ENCODE results near the gene PIP5K1B.
"Not testable (repeated sequence)": the region's sequence is repeated elsewhere in the genome, so short reads cannot be mapped to it uniquely, and the experiment has no call there.

Gene PIP5K1B

GRCh38 chr9:68957479-68957878 lies 252.4 kb downstream of the PIP5K1B start:
- no peak for DNase-seq (ENCODE audit: low read depth)

DNA sequence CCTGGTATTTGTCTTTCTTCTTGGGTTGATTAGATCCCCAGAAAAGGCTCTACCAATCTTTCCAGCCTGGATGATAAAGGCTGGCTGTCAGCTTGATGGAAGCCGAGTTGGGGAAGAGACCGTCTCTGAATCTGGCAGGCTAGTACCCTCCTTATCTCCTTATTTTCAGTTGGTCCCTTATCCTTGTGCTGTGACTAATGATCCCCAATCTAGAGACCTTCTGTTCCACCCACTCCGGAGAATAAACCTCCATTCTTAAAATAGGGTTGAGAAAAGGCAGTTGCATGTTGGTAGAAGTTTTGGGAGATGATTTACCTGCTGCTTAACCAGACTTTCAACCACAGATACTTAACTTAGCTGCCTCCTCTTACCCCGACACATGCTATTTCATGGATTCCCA lies 256.5 kb downstream of the PIP5K1B start:
- DNase-seq (ENCODE audit: low read depth), result no peak

- DNase-seq (ENCODE audit: low read depth), result no peak
These were observed 258.4 kb downstream of the PIP5K1B start for GRCh38 chr9:68963416-68963815.

GRCh38 chr9:68964102-68964541 lies 259.1 kb downstream of the PIP5K1B start:
- no peak for DNase-seq (ENCODE audit: low read depth)

- DNase-seq (ENCODE audit: low read depth), result no peak
These were observed 259.7 kb downstream of the PIP5K1B start for GRCh38 chr9:68964765-68965164.

- DNase-seq (ENCODE audit: low read depth), result no peak
These were observed 261.5 kb downstream of the PIP5K1B start for GRCh38 chr9:68966496-68966944.

- no peak for DNase-seq (ENCODE audit: low read depth)
These were observed 262.8 kb downstream of the PIP5K1B start for GRCh38 chr9:68967800-68968199.

GRCh38 chr9:68969538-68969937 lies 264.5 kb downstream of the PIP5K1B start:
- no peak for DNase-seq (ENCODE audit: low read depth)

DNA sequence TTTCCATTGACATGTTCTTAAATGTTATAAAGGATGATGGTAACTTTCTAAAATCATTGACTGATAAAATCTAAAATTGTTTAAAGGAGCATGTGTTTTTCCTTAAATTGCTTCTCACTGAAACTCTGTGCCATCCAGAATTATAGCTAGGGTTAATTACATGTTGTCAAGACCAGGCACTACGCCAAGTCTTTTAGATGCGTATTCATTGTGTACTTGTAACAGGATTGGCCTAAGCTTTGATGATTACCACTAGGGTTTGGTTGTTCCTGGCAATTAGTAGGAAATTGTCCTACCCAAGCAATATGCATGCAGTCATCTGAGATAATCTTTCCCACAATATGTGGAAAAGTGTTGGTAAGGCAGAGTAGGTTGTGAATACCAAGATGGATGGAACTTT lies 265.1 kb downstream of the PIP5K1B start:
- DNase-seq (ENCODE audit: low read depth), result no peak

DNA sequence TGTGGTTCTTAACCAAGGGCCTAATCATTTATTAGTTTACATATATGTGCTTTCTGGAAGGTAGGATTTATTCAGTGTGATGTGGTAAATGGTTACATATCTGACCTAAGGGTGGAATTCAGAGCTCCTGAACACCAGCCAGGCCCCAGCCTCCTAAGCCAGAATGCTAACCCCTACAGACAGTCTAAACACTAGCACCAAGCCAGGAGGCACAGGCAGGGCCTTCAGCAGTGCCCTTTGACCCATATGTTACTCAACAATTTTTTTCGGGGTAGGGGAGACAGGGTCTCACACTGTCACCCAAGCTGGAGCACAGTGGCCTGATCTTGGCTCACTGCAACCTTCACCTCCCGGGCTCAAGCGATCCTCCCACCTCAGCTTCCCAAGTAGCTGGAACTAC lies 268.6 kb downstream of the PIP5K1B start:
- DNase-seq (ENCODE audit: low read depth), result no peak

GRCh38 chr9:68974431-68974830 lies 269.4 kb downstream of the PIP5K1B start:
- DNase-seq (ENCODE audit: low read depth), result no peak

- no peak for DNase-seq (ENCODE audit: low read depth)
These were observed 269.9 kb downstream of the PIP5K1B start for GRCh38 chr9:68974901-68975300.

DNA sequence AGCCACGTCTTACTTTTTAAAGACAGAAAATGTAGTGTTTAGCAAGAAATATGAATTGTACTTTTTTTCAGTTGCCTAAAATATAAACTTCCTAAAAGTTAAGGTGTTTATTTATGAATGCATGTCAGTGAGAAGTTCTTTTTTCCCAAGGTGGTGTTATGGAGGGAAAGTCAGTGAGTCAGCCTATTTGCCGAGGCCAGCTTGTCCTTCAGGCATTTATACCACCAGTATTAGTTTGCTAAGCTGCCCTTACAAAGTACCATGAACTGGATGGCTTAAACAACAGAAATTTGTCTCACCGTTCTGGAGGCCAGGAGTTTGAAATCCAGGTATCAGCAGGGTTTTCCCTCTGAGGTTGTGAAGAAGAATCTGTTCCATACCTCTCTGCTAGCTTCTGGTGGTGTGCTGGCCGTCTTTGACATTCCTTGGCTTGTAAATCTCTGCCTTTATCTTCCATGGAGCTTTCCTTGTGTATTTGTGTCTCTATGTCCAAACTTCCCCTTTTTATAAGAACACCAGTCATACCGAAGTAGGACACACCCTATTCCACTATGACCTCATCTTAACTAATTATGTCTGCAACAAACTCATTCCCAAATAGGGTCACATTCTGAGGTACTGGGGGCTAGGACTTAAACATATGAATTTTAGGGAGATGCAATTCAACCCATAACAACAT lies 270.5 kb downstream of the PIP5K1B start:
- DNase-seq (ENCODE audit: low read depth), result no peak

GRCh38 chr9:68978066-68978465 lies 273.0 kb downstream of the PIP5K1B start:
- no peak for DNase-seq (ENCODE audit: low read depth)

- DNase-seq (ENCODE audit: low read depth), result no peak
These were observed 273.5 kb downstream of the PIP5K1B start for GRCh38 chr9:68978501-68978900.

DNA sequence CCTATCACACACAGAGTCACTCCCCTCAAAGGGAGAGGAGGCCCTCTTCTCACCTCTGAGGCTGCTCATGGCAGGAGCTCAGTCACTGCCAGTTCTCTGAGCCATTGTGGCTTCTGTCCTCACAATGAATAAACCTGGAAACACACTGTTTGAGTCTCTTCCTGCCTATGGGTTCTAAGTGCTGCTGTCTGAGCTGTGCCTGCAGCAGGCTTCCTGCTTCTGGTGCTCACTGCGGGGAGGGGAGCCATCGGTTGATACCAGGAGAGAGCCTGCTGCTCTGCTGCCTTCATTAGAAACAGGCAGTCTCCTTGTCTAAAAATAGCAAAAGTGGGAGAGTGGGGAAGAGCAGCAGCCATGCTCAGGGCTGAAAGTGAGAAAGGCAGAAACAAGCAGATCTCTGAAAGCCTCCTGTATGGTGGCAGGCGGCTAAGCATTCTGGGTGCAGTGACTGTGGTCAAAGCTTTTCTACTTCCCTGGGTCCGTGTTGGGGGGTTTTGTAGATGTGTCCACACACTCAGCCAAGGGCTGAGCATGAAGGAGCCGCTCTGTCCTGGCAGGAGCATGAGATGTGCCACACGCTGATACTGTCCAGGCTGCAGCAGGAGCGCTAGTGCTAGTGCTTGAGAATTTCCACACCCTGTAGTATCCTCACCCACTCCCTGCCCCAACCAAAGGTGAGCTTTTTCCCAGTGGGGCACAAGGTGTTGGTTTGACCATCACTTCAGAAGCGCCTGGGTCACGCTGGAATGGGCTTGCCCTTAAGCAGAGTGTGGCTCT lies 274.7 kb downstream of the PIP5K1B start:
- no peak for DNase-seq (ENCODE audit: low read depth)

DNA sequence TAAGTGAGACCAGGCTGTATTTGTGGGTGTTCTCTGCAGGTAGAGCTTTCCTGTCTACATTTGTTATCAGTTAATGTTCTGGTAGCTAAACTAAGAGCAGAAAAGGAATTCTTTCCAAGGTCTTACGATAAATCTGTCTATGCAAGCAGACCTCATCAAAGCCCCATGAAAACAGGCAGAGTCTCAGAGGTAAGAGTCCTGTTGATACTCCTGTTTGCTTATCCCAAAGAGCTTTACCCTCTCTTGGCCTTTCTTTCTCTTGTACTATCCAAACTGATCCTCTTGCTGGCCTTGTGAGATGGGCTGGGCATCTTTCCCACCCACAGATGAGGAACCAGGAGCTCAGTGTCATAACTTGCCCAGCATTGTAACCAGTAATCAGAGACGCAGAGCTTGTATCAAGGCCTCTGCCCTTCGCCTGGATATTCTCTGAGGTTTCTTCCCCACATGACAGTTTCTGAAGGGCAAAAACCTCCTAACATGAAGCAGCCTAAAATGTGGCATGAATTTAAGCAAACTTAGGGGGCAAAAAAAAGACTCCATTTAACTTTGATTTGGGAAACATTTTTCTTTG lies 275.4 kb downstream of the PIP5K1B start:
- DNase-seq (ENCODE audit: low read depth), result no peak

DNA sequence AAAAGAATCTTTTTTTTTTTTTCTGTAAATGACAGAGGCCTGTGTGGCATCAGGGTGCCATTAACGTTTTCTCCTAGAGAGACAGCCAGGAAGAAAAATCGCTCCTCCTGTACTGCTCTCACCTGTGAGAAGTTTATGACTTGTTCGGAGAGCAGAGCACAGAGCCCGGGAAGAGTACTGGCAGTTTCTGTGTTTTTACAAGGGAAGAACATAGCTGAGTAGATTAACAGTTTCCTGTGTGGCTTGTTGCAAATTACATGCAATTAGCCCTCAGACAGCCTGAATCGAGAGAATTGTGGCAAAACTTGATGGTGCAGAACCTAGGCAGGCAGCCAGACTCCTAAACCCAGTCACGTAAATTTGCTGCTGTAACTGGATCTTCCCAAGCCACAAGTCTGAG lies 276.7 kb downstream of the PIP5K1B start:
- DNase-seq (ENCODE audit: low read depth), result no peak

GRCh38 chr9:68983008-68983411 lies 278.0 kb downstream of the PIP5K1B start:
- no peak for DNase-seq (ENCODE audit: low read depth)

DNA sequence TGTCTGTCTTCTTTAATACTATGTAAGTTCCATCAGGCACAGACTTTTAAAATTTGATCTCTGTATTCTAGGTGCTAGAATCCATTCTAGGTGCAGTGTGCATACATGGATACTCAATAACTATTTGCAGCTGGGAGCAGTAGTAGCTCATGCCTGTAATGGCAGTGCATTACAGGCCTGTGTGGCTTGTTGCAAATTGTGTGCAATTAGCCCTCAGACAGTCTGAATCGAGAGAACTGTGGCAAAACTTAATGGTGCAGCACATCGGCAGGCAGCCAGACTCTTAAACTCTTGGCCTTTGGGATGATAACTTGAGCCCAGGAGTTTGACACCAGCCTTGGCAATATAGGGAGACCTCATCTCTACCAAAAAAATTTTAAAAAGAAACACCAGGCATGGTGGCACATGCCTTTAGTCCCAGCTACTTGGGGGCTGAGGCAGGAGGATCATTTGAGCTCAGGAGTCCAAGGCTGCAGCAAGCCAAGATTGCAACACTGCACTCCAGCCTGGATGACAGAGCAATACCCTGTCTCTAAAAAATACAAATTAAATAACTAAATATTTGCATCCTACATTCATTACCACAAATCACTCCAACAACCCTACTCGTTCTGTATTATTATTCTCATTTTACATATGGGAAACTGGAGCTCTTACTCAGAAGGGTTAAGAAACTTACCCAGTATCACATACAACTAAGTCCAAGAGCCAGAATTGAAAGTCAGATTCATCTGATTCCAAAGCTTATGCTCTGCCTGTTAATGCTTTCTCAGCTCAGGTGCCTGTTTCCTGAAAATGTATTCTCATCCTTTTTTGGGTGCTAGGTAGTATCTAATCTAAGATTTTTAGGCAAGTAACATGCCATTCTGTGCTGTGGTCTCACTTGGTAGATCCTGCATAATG lies 278.7 kb downstream of the PIP5K1B start:
- no peak for DNase-seq (ENCODE audit: low read depth)

GRCh38 chr9:68986949-68987348 lies 281.9 kb downstream of the PIP5K1B start:
- not testable (repeated sequence) for DNase-seq (ENCODE audit: low read depth)

- DNase-seq (ENCODE audit: low read depth), result no peak
These were observed 286.4 kb downstream of the PIP5K1B start for GRCh38 chr9:68991457-68991856.

Data from HS-27A (cell line).